CD4-positive, alpha-beta T cell (primary cell): Measurements from ENCODE around the gene TTBK1. TPM values are rescaled to one million over a fixed set of nuclear protein-coding genes. Genes with fewer than 3 reads are reported as not detected.

Source experiments
- ATAC-seq: fragments of 200-7000 bp; cut with Tn5 transposase; one replicate; pipeline ENCODE4 v1.10.0; 2022; ENCODE audit warnings: mild to moderate bottlenecking; ENCODE audit not compliant: poor library complexity
- CTCF ChIA-PET: fragments of 350-600 bp; sonication (Branson Sonifier 250); formaldehyde crosslinking; loops from one replicate; lab custom pipeline; 2021; ENCODE audit warnings: antibody characterized with exemption, inconsistent platforms; lab: Charles Lee
- POLR2A ChIA-PET: fragments of 350-600 bp; sonication (Branson Sonifier 250); formaldehyde crosslinking; loops from one replicate; lab custom pipeline; 2021; ENCODE audit warnings: antibody characterized with exemption, inconsistent platforms; lab: Charles Lee
- DNase-seq, 14 experiments: peaks; one replicate each; pipeline ENCODE4 v3.0.0-alpha.2; 2013 to 2020; ENCODE audit warnings: mixed read lengths in 2 of 14
- H3K27ac ChIP-seq, 2 donors: one replicate each; pipeline versions ENCODE4 v1.5.1 to v1.7.0; 2013; ENCODE audit warnings: low read length in 2 of 2, low read depth in 1 of 2, mild to moderate bottlenecking in 1 of 2
- H3K27me3 ChIP-seq, 2 experiments: 1 replicate in 1 of 2; 2 replicates in 1 of 2; pipeline versions ENCODE4 v1.6.1 to v1.7.0; 2013; ENCODE audit warnings: low read length in 2 of 2, control low read depth in 1 of 2, mild to moderate bottlenecking in 1 of 2, moderate library complexity in 1 of 2; ENCODE audit not compliant: insufficient read depth in 2 of 2, control insufficient read depth in 1 of 2
- H3K36me3 ChIP-seq: one replicate; pipeline ENCODE4 v1.6.1; 2013; ENCODE audit warnings: low read length, control low read depth; ENCODE audit not compliant: insufficient read depth
- H3K4me1 ChIP-seq: one replicate; pipeline ENCODE4 v1.6.1; 2013; ENCODE audit warnings: low read length, control low read depth; ENCODE audit not compliant: insufficient read depth
- H3K4me3 ChIP-seq: one replicate; pipeline ENCODE4 v1.5.1; 2013; ENCODE audit warnings: mild to moderate bottlenecking, low read length, moderate library complexity
- H3K9me3 ChIP-seq, 2 experiments: 1 replicate in 1 of 2; 2 replicates in 1 of 2; pipeline versions ENCODE4 v1.6.1 to v1.7.0; 2013; ENCODE audit warnings: low read length in 2 of 2, mild to moderate bottlenecking in 2 of 2, control low read depth in 1 of 2, moderate library complexity in 1 of 2; ENCODE audit not compliant: control insufficient read depth in 1 of 2, insufficient read depth in 1 of 2
- H3K27ac Mint-ChIP-seq: one replicate; pipeline ENCODE4 v1.8.0; 2020; ENCODE audit warnings: mixed read lengths
- H3K27me3 Mint-ChIP-seq: one replicate; pipeline ENCODE4 v1.8.0; 2021; ENCODE audit warnings: mixed read lengths
- H3K36me3 Mint-ChIP-seq: one replicate; pipeline ENCODE4 v1.8.0; 2021; ENCODE audit warnings: low read depth, mixed read lengths
- H3K4me1 Mint-ChIP-seq: one replicate; pipeline ENCODE4 v1.8.0; 2021; ENCODE audit warnings: low read depth, mixed read lengths
- H3K4me3 Mint-ChIP-seq: one replicate; pipeline ENCODE4 v1.8.0; 2020; ENCODE audit warnings: mild to moderate bottlenecking, mixed read lengths
- H3K9me3 Mint-ChIP-seq: one replicate; pipeline ENCODE4 v1.8.0; 2020; ENCODE audit warnings: mixed read lengths
- CTCF ChIP-seq: fragments of 200-600 bp; IDR thresholded peaks from one replicate; pipeline ENCODE4 v1.8.0; 2022; ENCODE audit warnings: antibody characterized with exemption, mild to moderate bottlenecking
- intact Hi-C, 2 experiments: fragments of 100-400 bp; cut with DNase I in 1 of 2; cut with micrococcal nuclease in 1 of 2; formaldehyde crosslinking; loops; one replicate each; pipeline versions ENCODE4 v1.15.1 to v1.9.0; 2023 to 2025; cut with DNase I, micrococcal nuclease
- total RNA-seq, 174 experiments: library from RNA in 2 of 174; stranded (reverse) in 2 of 174; gene quantifications; one replicate each; pipeline ENCODE4 v1.2.3 and lab custom pipeline; 2021 to 2026

TTBK1 gene
- total RNA-seq, 2 experiments from 2014 or later, result not detected

GRCh38 chr6:43213431-43213830 lies 29.9 kb upstream of the TTBK1 start:
- H3K4me1 Mint-ChIP-seq, result no peaks in the 10 kb centered on the region
- Histone ChIP-seq H3K27me3 (no peaks in the 10 kb centered on the region), H3K9me3 (no peaks in the 10 kb centered on the region), H3K4me3 (no peak overlapping the region), H3K36me3 (peaks cover 22% of the 10 kb centered on the region), H3K4me1 (no peaks in the 10 kb centered on the region), H3K27ac (no peak overlapping the region)
- H3K27ac Mint-ChIP-seq, result no peak overlapping the region
- TF ChIP-seq CTCF, result no peak
- DNase-seq (no peak), ATAC-seq (no peak)
- no peak overlapping the region for H3K4me3 Mint-ChIP-seq
- CTCF ChIA-PET, result no interaction called here
- no peaks in the 10 kb centered on the region for H3K9me3 Mint-ChIP-seq
- POLR2A ChIA-PET, result no interaction called here
- H3K36me3 Mint-ChIP-seq, result peaks cover 37% of the 10 kb centered on the region
- no peaks in the 10 kb centered on the region for H3K27me3 Mint-ChIP-seq
- intact Hi-C loops, result no loop called here

- no peak overlapping the region for H3K4me3 ChIP-seq
- H3K27me3 Mint-ChIP-seq, result no peaks in the 10 kb centered on the region
- H3K4me1 ChIP-seq, result no peaks in the 10 kb centered on the region
- no peaks in the 10 kb centered on the region for H3K9me3 ChIP-seq
- no peak overlapping the region for H3K27ac Mint-ChIP-seq
- H3K4me1 Mint-ChIP-seq, result peaks cover 8% of the 10 kb centered on the region
- no peaks in the 10 kb centered on the region for H3K27me3 ChIP-seq
- no peak overlapping the region for H3K4me3 Mint-ChIP-seq
- POLR2A ChIA-PET, result interaction anchor here (0.7 kb wide), 1 partner anchor 304 kb away, joined by 3 read pairs; no protein-coding TSS in a partner anchor
- H3K9me3 Mint-ChIP-seq, result no peaks in the 10 kb centered on the region
- CTCF ChIA-PET, result interaction anchor here (1.6 kb wide), 1 partner anchor 14 kb away, joined by 7 read pairs; the partner anchor contains the start of gene DNPH1
- H3K36me3 ChIP-seq, result peaks cover 22% of the 10 kb centered on the region
- H3K27ac ChIP-seq, result no peak overlapping the region
- DNase-seq, result peak in 1 of 14 experiments; percentile 14
- intact Hi-C loops, result no loop called here
- no peak for TF ChIP-seq CTCF
- peaks cover 51% of the 10 kb centered on the region for H3K36me3 Mint-ChIP-seq
- ATAC-seq, result no peak
Observed at GRCh38 chr6:43215066-43215465, 28.2 kb upstream of the TTBK1 start.

- no peak overlapping the region for H3K27ac ChIP-seq
- Mint-ChIP-seq H3K36me3 (peaks cover 58% of the 10 kb centered on the region), H3K4me1 (peaks cover 13% of the 10 kb centered on the region), H3K4me3 (no peak overlapping the region), H3K9me3 (no peaks in the 10 kb centered on the region), H3K27ac (no peak overlapping the region), H3K27me3 (no peaks in the 10 kb centered on the region)
- ATAC-seq (no peak), DNase-seq (no peak)
- POLR2A ChIA-PET, result no interaction called here
- CTCF ChIA-PET, result interaction anchor here (1.6 kb wide), 1 partner anchor 13 kb away, joined by 7 read pairs; the partner anchor contains the start of gene DNPH1
- TF ChIP-seq CTCF, result no peak
- intact Hi-C loops, result no loop called here
- no peak overlapping the region for H3K4me3 ChIP-seq
- H3K4me1 ChIP-seq, result peaks cover 6% of the 10 kb centered on the region
- H3K36me3 ChIP-seq, result peaks cover 30% of the 10 kb centered on the region
- no peaks in the 10 kb centered on the region for H3K27me3 ChIP-seq
- H3K9me3 ChIP-seq, result no peaks in the 10 kb centered on the region
Observed at GRCh38 chr6:43216200-43216599, 27.1 kb upstream of the TTBK1 start.
